Measurements from ENCODE around the gene CMTM4.

CMTM4 gene

GRCh38 chr16:66695471-66695934 is 1.0 kb downstream of the CMTM4 start:
- Histone ChIP-seq H3F3A (ENCODE audit: insufficient read depth) (0 out of 2 replicates have a peak, but pooled peaks cover 5% of the 10 kb centered on the region), H4K20me1 (ENCODE audit: low read depth, low read length) (no peaks in the 10 kb centered on the region), H2AFZ (ENCODE audit: low read depth, low read length, severe bottlenecking) (no peak overlapping the region), H3K27me3 (ENCODE audit: low read length) (no peaks in the 10 kb centered on the region), H3K27ac (ENCODE audit: low read depth, low read length) (no peak overlapping the region), H3K9me3 (ENCODE audit: insufficient read depth, low read length) (no peaks in the 10 kb centered on the region), H3K79me2 (ENCODE audit: insufficient read depth, low read length) (no peaks in the 10 kb centered on the region), H3K9me2 (replicated peaks; ENCODE audit: insufficient read depth, low read length) (no peaks in the 10 kb centered on the region), H3K4me3 (ENCODE audit: insufficient read depth, low read length, poor library complexity, severe bottlenecking) (no peak overlapping the region), H3K9ac (ENCODE audit: low read length) (no peak overlapping the region), H3K4me2 (ENCODE audit: low read depth, low read length, poor library complexity, severe bottlenecking) (peak overlapping the region; percentile 56), H3K36me3 (ENCODE audit: low read length) (no peaks in the 10 kb centered on the region)
- TF ChIP-seq EZH2phosphoT487 (conservative IDR thresholded peaks at IDR 0.05; ENCODE audit: low read length) = no peak
- TF ChIP-seq CTCF (IDR thresholded peaks at IDR 0.05; ENCODE audit: insufficient read depth, low read length, poor library complexity, severe bottlenecking) = no peak

DNA sequence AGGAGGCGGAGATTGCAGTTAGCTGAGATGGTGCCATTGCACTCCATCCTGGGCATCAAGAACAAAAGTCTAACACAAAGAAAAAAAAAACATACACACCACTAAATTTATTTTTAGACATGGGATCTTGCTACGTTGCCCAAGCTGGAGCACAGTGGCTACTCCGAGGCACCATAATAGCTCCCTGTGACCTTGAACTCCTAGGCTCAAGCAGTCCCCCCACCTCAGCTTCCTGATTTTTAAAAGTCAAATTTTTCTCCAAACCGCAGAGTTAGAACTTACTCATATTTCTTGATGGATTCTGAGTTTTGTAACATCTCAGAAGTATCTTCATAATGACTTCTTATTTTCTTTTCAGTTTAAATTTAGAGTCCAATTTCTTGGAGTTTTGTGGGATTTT is 3.4 kb downstream of the CMTM4 start:
- no peaks in the 10 kb centered on the region for H4K20me1 ChIP-seq (ENCODE audit: low read depth, low read length)
- H2AFZ ChIP-seq (ENCODE audit: low read depth, low read length, severe bottlenecking) = no peak overlapping the region
- no peaks in the 10 kb centered on the region for H3K9me3 ChIP-seq (ENCODE audit: insufficient read depth, low read length)
- H3F3A ChIP-seq (ENCODE audit: insufficient read depth) = 0 out of 2 replicates have a peak, but pooled peaks cover 5% of the 10 kb centered on the region
- no peak overlapping the region for H3K4me3 ChIP-seq (ENCODE audit: insufficient read depth, low read length, poor library complexity, severe bottlenecking)
- no peak for TF ChIP-seq CTCF (IDR thresholded peaks at IDR 0.05; ENCODE audit: insufficient read depth, low read length, poor library complexity, severe bottlenecking)
- no peak for TF ChIP-seq EZH2phosphoT487 (conservative IDR thresholded peaks at IDR 0.05; ENCODE audit: low read length)
- no peak overlapping the region for H3K27ac ChIP-seq (ENCODE audit: low read depth, low read length)
- H3K9me2 ChIP-seq (replicated peaks; ENCODE audit: insufficient read depth, low read length) = no peaks in the 10 kb centered on the region
- H3K79me2 ChIP-seq (ENCODE audit: insufficient read depth, low read length) = no peaks in the 10 kb centered on the region
- no peak overlapping the region for H3K4me2 ChIP-seq (ENCODE audit: low read depth, low read length, poor library complexity, severe bottlenecking)
- H3K27me3 ChIP-seq (ENCODE audit: low read length) = no peaks in the 10 kb centered on the region
- no peaks in the 10 kb centered on the region for H3K36me3 ChIP-seq (ENCODE audit: low read length)
- H3K9ac ChIP-seq (ENCODE audit: low read length) = no peak overlapping the region

DNA sequence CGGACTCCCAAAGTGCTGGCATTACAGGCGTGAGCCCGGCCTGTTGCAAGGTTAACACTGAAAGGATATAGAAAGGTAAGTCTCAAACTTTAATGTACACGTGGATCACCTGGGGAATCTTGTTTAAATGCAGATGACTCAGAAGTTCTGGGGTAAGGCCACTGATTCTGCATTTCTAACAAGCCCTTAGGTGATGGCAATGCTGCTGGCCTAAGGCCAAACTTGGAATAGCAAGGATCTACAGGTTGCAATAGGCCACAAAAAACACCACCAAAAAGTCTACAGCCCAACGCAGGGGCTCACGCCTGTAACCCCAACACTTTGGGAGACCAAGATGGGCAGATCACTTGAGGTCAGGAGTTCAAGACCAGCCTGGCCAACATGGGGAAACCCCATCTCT is 4.2 kb downstream of the CMTM4 start:
- Histone ChIP-seq H4K20me1 (ENCODE audit: low read depth, low read length) (no peaks in the 10 kb centered on the region), H3K79me2 (ENCODE audit: insufficient read depth, low read length) (no peaks in the 10 kb centered on the region), H3K4me2 (ENCODE audit: low read depth, low read length, poor library complexity, severe bottlenecking) (no peak overlapping the region), H2AFZ (ENCODE audit: low read depth, low read length, severe bottlenecking) (no peak overlapping the region), H3K4me3 (ENCODE audit: insufficient read depth, low read length, poor library complexity, severe bottlenecking) (no peak overlapping the region), H3K27me3 (ENCODE audit: low read length) (no peaks in the 10 kb centered on the region), H3K9me2 (replicated peaks; ENCODE audit: insufficient read depth, low read length) (no peaks in the 10 kb centered on the region), H3F3A (ENCODE audit: insufficient read depth) (0 out of 2 replicates have a peak, but pooled peaks cover 1% of the 10 kb centered on the region), H3K36me3 (ENCODE audit: low read length) (no peaks in the 10 kb centered on the region), H3K27ac (ENCODE audit: low read depth, low read length) (no peak overlapping the region), H3K9ac (ENCODE audit: low read length) (no peak overlapping the region), H3K9me3 (ENCODE audit: insufficient read depth, low read length) (no peaks in the 10 kb centered on the region)
- TF ChIP-seq CTCF (IDR thresholded peaks at IDR 0.05; ENCODE audit: insufficient read depth, low read length, poor library complexity, severe bottlenecking) (no peak), EZH2phosphoT487 (conservative IDR thresholded peaks at IDR 0.05; ENCODE audit: low read length) (no peak)

Measured in SU-DHL-6 (cell line).